LNCaP clone FGC (cell line): ENCODE results near the gene FAM228A.

ENCODE experiments used
- DNase-seq: peaks from one replicate; pipeline ENCODE4 v3.0.0-alpha.2; 2011; ENCODE audit warnings: low read depth
- H3K4me3 ChIP-seq: 2 replicates; pipeline ENCODE4 v1.5.1; 2011; ENCODE audit warnings: mild to moderate bottlenecking, low read depth, low read length, control low read depth
- TF ChIP-seq, protein P1 (sequence below): IDR thresholded peaks from 2 replicates; pipeline ENCODE4 v1.5.1; 2012; ENCODE audit warnings: mild to moderate bottlenecking; ENCODE audit not compliant: control insufficient read depth, insufficient read depth; ENCODE audit errors: extremely low read depth

FAM228A gene

DNA sequence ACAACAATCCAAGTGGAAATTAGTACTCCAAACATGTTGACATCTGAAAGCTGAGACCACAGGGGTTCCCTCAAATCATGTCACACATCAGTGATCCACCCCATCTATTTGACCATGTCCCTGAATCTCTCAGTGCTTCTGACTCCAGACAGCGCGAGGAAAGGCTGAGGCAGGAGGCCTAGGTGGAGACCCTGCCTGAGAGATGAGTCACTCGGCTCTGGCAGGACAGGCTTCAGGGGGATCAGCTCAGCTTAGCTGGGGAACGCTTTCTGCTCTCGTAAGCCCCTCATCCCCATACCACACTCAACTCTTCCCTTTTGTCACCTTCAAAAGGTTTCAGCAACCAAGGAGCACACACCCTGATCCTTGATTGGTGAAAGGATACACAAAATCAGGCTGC is 5.8 kb upstream of the FAM228A start:
- TF ChIP-seq, protein P1, sequence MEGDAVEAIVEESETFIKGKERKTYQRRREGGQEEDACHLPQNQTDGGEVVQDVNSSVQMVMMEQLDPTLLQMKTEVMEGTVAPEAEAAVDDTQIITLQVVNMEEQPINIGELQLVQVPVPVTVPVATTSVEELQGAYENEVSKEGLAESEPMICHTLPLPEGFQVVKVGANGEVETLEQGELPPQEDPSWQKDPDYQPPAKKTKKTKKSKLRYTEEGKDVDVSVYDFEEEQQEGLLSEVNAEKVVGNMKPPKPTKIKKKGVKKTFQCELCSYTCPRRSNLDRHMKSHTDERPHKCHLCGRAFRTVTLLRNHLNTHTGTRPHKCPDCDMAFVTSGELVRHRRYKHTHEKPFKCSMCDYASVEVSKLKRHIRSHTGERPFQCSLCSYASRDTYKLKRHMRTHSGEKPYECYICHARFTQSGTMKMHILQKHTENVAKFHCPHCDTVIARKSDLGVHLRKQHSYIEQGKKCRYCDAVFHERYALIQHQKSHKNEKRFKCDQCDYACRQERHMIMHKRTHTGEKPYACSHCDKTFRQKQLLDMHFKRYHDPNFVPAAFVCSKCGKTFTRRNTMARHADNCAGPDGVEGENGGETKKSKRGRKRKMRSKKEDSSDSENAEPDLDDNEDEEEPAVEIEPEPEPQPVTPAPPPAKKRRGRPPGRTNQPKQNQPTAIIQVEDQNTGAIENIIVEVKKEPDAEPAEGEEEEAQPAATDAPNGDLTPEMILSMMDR, result no peak
- DNase-seq, result no peak
- no peak overlapping the region for H3K4me3 ChIP-seq

GRCh38 chr2:24175631-24176187 is 856 bp downstream of the FAM228A start:
- DNase-seq, result no peak
- TF ChIP-seq, protein P1, result no peak
- no peak overlapping the region for H3K4me3 ChIP-seq

GRCh38 chr2:24176326-24176725 is 1.5 kb downstream of the FAM228A start:
- H3K4me3 ChIP-seq, result no peak overlapping the region
- no peak for DNase-seq
- TF ChIP-seq, protein P1, result no peak

DNA sequence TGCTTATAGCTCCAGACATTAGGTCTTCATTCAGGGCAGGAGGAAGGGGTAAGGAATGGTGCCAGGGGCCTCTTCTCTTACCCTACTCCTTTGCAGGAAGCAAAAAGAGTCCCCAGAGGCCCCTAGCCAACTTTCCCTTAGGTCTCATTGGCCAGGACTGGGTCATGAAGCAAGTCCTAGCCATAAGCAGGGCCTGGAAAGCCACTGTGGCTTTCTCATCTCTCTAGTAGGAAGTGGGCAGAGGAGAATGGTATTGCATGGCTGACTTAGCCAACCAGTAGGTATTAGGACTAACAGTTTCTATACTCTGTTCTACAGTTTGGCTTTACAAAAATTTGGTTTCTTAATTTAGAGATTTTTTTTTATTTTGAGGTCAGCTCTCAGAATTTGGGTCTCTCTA is 4.8 kb downstream of the FAM228A start:
- no peak overlapping the region for H3K4me3 ChIP-seq
- TF ChIP-seq, protein P1, result no peak
- DNase-seq, result no peak

GRCh38 chr2:24181849-24182248 is 7.0 kb downstream of the FAM228A start:
- DNase-seq, result no peak
- TF ChIP-seq, protein P1, result no peak
- H3K4me3 ChIP-seq, result no peak overlapping the region

- TF ChIP-seq, protein P1, result no peak
- no peak overlapping the region for H3K4me3 ChIP-seq
- no peak for DNase-seq
Observed at GRCh38 chr2:24182507-24182906, 7.7 kb downstream of the FAM228A start.

DNA sequence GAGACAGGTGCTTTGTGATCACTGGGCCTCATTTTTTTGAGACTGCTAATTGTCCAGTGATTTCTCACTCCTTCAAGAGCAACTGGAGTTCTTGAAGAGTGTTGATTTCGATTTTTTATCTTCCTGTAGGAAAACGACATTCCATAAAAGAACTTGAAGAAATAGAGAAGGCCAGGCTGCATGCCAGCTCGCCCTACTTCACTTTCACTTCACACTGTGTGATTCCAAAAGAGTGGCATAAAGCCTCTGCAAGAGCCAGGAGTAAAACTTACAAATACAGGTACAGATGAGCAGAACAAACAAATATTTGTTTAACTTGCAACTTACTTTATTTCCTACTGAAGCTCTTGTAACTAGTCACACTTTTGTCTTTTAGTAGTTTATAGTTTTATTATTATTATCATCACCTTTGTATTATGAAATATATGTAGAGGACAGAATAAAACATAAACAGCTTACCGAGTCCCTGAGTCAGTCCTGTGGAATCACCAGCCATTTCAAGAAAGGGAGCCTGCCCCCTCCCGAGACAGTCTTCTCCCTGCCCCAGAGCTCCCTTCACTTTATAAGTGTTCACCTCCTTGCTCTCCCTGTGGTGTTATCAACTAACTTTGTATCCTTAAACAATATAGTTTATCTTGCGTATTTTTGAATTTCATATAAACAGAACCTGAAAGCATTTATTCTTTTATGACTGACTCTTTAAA is 8.7 kb downstream of the FAM228A start:
- DNase-seq, result peak; percentile 2
- TF ChIP-seq, protein P1, result no peak
- H3K4me3 ChIP-seq, result no peak overlapping the region
